ENCODE data around the gene HTD2.

DNA sequence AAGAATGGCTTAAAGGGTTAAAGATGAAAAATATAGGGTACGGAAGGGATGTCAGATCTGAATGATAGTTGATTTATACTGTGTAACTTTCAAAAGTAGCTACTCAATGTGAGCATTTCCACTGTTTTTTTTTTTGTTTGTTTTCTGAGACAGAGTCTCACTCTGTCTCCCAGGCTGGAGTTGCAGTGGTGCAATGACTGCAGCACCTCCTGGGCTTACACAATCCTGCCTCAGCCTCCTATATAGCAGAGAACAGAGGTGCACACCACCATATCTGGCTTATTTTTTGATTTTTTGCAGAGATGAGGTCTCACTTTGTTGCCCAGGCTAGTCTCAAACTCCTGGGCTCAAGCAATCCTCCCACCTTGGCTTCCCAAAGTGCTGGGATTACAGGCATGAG, 16.5 kb downstream of the HTD2 start:
- TF ChIP-seq CTCF (IDR thresholded peaks at IDR 0.05) (no peak), POLR2AphosphoS5 (IDR thresholded peaks at IDR 0.05; ENCODE audit: low read depth, low read length) (no peak), NRF1 (IDR thresholded peaks at IDR 0.05; ENCODE audit: low read depth, low read length) (no peak), FOXM1 (IDR thresholded peaks at IDR 0.05; ENCODE audit: low read depth) (no peak), MEF2A (IDR thresholded peaks at IDR 0.05; ENCODE audit: borderline replicate concordance, low read depth) (no peak), EP300 (IDR thresholded peaks at IDR 0.05; ENCODE audit: borderline replicate concordance in 1 of 2, low read depth in 1 of 2, low read length in 1 of 2) (no peak), MXI1 (IDR thresholded peaks at IDR 0.05; ENCODE audit: low read depth, low read length) (no peak), RAD21 (IDR thresholded peaks at IDR 0.05; ENCODE audit: low read length) (no peak)
- TF ChIP-seq, protein P1, sequence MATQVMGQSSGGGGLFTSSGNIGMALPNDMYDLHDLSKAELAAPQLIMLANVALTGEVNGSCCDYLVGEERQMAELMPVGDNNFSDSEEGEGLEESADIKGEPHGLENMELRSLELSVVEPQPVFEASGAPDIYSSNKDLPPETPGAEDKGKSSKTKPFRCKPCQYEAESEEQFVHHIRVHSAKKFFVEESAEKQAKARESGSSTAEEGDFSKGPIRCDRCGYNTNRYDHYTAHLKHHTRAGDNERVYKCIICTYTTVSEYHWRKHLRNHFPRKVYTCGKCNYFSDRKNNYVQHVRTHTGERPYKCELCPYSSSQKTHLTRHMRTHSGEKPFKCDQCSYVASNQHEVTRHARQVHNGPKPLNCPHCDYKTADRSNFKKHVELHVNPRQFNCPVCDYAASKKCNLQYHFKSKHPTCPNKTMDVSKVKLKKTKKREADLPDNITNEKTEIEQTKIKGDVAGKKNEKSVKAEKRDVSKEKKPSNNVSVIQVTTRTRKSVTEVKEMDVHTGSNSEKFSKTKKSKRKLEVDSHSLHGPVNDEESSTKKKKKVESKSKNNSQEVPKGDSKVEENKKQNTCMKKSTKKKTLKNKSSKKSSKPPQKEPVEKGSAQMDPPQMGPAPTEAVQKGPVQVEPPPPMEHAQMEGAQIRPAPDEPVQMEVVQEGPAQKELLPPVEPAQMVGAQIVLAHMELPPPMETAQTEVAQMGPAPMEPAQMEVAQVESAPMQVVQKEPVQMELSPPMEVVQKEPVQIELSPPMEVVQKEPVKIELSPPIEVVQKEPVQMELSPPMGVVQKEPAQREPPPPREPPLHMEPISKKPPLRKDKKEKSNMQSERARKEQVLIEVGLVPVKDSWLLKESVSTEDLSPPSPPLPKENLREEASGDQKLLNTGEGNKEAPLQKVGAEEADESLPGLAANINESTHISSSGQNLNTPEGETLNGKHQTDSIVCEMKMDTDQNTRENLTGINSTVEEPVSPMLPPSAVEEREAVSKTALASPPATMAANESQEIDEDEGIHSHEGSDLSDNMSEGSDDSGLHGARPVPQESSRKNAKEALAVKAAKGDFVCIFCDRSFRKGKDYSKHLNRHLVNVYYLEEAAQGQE (IDR thresholded peaks at IDR 0.05; ENCODE audit: low read depth, low read length) = no peak
- TF ChIP-seq, protein P2, sequence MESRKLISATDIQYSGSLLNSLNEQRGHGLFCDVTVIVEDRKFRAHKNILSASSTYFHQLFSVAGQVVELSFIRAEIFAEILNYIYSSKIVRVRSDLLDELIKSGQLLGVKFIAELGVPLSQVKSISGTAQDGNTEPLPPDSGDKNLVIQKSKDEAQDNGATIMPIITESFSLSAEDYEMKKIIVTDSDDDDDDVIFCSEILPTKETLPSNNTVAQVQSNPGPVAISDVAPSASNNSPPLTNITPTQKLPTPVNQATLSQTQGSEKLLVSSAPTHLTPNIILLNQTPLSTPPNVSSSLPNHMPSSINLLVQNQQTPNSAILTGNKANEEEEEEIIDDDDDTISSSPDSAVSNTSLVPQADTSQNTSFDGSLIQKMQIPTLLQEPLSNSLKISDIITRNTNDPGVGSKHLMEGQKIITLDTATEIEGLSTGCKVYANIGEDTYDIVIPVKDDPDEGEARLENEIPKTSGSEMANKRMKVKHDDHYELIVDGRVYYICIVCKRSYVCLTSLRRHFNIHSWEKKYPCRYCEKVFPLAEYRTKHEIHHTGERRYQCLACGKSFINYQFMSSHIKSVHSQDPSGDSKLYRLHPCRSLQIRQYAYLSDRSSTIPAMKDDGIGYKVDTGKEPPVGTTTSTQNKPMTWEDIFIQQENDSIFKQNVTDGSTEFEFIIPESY (IDR thresholded peaks at IDR 0.05; ENCODE audit: borderline replicate concordance, low read depth) = no peak
- TF ChIP-seq, protein P3, sequence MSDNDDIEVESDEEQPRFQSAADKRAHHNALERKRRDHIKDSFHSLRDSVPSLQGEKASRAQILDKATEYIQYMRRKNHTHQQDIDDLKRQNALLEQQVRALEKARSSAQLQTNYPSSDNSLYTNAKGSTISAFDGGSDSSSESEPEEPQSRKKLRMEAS (IDR thresholded peaks at IDR 0.05; ENCODE audit: low read depth) = no peak
